BLaER1 treated with 17β-estradiol and CSF1 and Interleukin-3, amounts not matched to agents 10 nM and 100 nM (cell line): ENCODE results near the gene VPS13D.

ENCODE experiments used
- H3K27ac ChIP-seq, 11 experiments: shearing (Covaris generic); formaldehyde crosslinking; 2 replicates each; pipeline ENCODE4 v1.8.1; 2022
- H3K27me3 ChIP-seq, 11 experiments: shearing (Covaris generic); formaldehyde crosslinking; 2 replicates each; pipeline ENCODE4 v1.8.1; 2022
- H3K36me3 ChIP-seq, 11 experiments: shearing (Covaris generic); formaldehyde crosslinking; 2 replicates each; pipeline ENCODE4 v1.8.1; 2022
- H3K4me1 ChIP-seq, 10 experiments: shearing (Covaris generic); formaldehyde crosslinking; 2 replicates each; pipeline ENCODE4 v1.8.1; 2022
- H3K4me2 ChIP-seq, 11 experiments: shearing (Covaris generic); formaldehyde crosslinking; 2 replicates each; pipeline ENCODE4 v1.8.1; 2022
- H3K4me3 ChIP-seq, 10 experiments: shearing (Covaris generic); formaldehyde crosslinking; 2 replicates each; pipeline ENCODE4 v1.8.1; 2022
- H3K9ac ChIP-seq, 11 experiments: shearing (Covaris generic); formaldehyde crosslinking; 2 replicates each; pipeline ENCODE4 v1.8.1; 2022
- H3K9me3 ChIP-seq, 11 experiments: shearing (Covaris generic); formaldehyde crosslinking; replicated peaks in 1 of 11; 2 replicates each; pipeline ENCODE4 v1.8.1; 2022
- H4K20me1 ChIP-seq, 11 experiments: shearing (Covaris generic); formaldehyde crosslinking; 2 replicates each; pipeline ENCODE4 v1.8.1; 2022
- Cebpa-rat ChIP-seq, 11 experiments: shearing (Covaris generic); IDR thresholded peaks; 2 replicates each; pipeline ENCODE4 v1.8.1; 2022

Gene VPS13D, protein sequence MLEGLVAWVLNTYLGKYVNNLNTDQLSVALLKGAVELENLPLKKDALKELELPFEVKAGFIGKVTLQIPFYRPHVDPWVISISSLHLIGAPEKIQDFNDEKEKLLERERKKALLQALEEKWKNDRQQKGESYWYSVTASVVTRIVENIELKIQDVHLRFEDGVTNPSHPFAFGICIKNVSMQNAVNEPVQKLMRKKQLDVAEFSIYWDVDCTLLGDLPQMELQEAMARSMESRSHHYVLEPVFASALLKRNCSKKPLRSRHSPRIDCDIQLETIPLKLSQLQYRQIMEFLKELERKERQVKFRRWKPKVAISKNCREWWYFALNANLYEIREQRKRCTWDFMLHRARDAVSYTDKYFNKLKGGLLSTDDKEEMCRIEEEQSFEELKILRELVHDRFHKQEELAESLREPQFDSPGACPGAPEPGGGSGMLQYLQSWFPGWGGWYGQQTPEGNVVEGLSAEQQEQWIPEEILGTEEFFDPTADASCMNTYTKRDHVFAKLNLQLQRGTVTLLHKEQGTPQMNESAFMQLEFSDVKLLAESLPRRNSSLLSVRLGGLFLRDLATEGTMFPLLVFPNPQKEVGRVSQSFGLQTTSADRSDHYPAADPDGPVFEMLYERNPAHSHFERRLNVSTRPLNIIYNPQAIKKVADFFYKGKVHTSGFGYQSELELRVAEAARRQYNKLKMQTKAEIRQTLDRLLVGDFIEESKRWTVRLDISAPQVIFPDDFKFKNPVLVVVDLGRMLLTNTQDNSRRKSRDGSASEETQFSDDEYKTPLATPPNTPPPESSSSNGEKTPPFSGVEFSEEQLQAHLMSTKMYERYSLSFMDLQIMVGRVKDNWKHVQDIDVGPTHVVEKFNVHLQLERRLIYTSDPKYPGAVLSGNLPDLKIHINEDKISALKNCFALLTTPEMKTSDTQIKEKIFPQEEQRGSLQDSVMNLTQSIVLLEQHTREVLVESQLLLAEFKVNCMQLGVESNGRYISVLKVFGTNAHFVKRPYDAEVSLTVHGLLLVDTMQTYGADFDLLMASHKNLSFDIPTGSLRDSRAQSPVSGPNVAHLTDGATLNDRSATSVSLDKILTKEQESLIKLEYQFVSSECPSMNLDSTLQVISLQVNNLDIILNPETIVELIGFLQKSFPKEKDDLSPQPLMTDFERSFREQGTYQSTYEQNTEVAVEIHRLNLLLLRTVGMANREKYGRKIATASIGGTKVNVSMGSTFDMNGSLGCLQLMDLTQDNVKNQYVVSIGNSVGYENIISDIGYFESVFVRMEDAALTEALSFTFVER (N-terminal part only)

DNA sequence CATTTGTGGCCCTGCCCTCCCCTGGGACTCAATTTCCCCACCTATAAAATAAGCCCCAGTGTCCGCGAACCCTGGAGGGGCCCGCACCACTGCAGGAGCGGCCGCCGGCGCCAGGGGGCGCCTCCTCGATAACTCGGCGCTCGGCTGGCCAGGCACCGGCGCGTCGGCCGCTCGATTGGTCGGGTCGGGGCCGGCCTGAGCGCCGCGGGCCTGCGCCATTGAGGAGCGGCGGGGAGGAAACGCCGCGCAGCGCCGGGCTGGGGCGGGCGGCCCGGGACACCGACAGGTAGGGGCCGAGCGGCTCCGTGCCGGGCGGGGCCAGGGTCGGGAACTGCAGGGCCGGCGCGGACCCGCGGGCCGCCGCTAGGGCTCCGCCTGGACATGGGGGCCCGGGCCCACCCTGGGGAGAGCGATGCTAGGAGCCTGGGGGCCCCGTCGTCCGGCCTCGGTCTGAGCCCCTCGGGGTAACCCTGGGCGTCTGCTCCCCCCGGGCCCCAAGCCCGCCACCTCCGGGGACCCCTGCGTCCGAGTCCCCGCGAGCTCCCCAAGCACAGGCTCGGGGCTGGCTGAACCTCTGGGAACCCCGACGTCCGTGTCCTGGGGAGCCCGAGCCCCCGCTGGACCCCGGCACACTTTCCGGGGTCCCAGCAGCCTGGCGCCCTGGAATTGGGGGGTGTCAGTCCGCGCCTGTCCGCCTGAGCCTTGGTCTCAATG lies at the start of gene VPS13D:
Gene VPS13D (plus strand): TSS at position 196 of the 714 bp plus-strand sequence. CDS start 4,237 bp downstream, outside the sequence.
- Histone ChIP-seq H3K4me2 (peak within 1 kb of the TSS; percentile 91 to 100 (median 98)), H3K4me3 (peak within 1 kb of the TSS; percentile 91 to 100 (median 98)), H3K9me3 (no peaks in the 10 kb centered on the region), H3K9ac (peak within 1 kb of the TSS; percentile 91 to 98 (median 95)), H3K27me3 (no peaks in the 10 kb centered on the region), H3K36me3 (peaks cover 6 to 20% (median 10%) of the 10 kb centered on the region in 11 experiments; a peak in 20 of 22 replicates), H3K4me1 (peaks cover 8 to 16% (median 12%) of the 10 kb centered on the region in 10 experiments), H3K27ac (peak within 1 kb of the TSS; percentile 83 to 91 (median 88)), H4K20me1 (peaks cover 3 to 49% (median 27%) of the 10 kb centered on the region in 11 experiments; a peak in 19 of 22 replicates)
- TF ChIP-seq Cebpa-rat (IDR thresholded peaks at IDR 0.05) = no peak

DNA sequence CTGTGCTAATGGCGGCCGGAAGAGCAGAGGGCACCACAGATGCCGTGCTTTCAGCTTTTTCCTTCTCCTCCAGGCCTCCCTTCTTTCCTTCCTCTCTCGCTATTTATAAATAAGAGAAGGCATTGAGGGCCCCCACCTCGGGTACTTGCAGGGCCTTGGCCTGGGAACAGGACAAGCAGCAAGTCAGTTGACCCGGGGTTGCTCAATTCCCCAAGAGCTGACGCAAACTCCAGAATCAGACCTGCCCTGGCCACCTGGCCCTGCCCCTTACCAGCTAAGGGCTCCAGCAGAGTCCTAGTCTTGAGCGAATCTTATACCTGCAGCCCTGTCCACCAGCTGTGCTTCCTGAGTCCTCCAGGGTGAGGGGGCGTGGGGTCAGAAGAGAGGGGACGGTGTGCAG lies 49.5 kb upstream of the VPS13D start:
- Histone ChIP-seq H3K9me3 (no peaks in the 10 kb centered on the region), H3K27ac (peak overlapping the region; percentile 68 to 81 (median 77)), H3K4me2 (peak overlapping the region; percentile 88 to 100 (median 96)), H3K9ac (peak overlapping the region; percentile 61 to 76 (median 69); a peak in 19 of 22 replicates), H4K20me1 (peaks cover 1 to 97% (median 18%) of the 10 kb centered on the region in 11 experiments; a peak in 17 of 22 replicates), H3K27me3 (no peaks in the 10 kb centered on the region), H3K4me1 (peaks cover 70 to 98% (median 96%) of the 10 kb centered on the region in 10 experiments), H3K36me3 (peaks cover 0 to 88% (median 0%) of the 10 kb centered on the region in 11 experiments; a peak in 8 of 22 replicates), H3K4me3 (peak overlapping the region in 6 of 10 experiments; percentile 29 to 58 (median 40); a peak in 9 of 20 replicates)
- TF ChIP-seq Cebpa-rat (IDR thresholded peaks at IDR 0.05) = peak in 9 of 11 experiments; percentile 24 to 80 (median 41); a peak in 7 of 22 replicates

DNA sequence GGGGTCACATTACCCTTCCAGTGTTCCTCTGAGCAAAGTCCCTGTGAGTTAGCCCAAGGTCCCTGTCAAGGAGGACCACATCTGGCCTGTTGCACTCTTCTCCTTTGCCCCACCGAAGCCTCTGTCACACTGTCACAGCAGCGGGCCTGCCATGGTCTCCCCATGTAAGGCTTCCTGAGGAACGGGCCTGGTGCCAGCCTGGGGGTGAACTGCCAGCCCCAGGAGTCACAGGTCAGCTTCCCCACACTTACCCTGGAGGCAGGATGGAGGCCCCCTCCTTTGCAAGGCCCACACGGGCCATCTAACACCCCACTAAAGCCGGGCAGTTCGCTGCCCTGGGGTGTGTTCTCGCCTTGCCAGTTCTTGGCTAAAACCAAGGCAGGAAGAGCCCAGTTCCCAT lies 48.9 kb upstream of the VPS13D start:
- Histone ChIP-seq H3K4me1 (peaks cover 70 to 98% (median 96%) of the 10 kb centered on the region in 10 experiments), H3K27me3 (no peaks in the 10 kb centered on the region), H3K36me3 (peaks cover 0 to 88% (median 0%) of the 10 kb centered on the region in 11 experiments; a peak in 8 of 22 replicates), H3K4me2 (peak overlapping the region; percentile 88 to 100 (median 96)), H3K9me3 (no peaks in the 10 kb centered on the region), H3K9ac (peak overlapping the region in 10 of 11 experiments; percentile 61 to 76 (median 68); a peak in 18 of 22 replicates), H4K20me1 (peaks cover 0 to 97% (median 18%) of the 10 kb centered on the region in 11 experiments; a peak in 15 of 22 replicates), H3K4me3 (0 out of 20 replicates have a peak overlapping the region, but pooled peaks of 1 of the 10 experiments have one; percentile 58), H3K27ac (peak overlapping the region; percentile 68 to 81 (median 77); a peak in 21 of 22 replicates)
- TF ChIP-seq Cebpa-rat (IDR thresholded peaks at IDR 0.05) = no peak

DNA sequence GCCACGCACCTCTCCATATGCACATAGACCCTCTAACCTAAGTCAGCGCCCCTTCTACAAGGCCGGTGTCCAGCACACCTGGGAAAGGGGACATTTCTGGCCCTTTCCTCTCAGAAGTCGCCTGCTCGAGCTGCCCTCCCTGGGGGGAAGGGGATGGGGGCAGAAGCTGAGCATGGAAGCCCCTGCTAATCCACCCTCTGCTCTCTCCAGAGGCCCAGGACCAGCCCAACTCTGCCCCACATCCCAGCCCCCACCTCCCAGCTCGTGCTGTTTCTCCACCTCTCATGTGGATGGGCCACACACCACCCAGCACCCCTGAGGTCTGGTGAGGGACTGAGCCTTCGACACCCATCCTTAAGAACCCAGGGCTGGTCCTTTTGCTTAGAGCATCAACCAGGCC lies 48.3 kb upstream of the VPS13D start:
- Histone ChIP-seq H3K4me1 (peaks cover 73 to 98% (median 96%) of the 10 kb centered on the region in 10 experiments), H4K20me1 (peaks cover 0 to 97% (median 18%) of the 10 kb centered on the region in 11 experiments; a peak in 15 of 22 replicates), H3K4me2 (peak overlapping the region in 8 of 11 experiments; percentile 88 to 100 (median 98); a peak in 15 of 22 replicates), H3K9me3 (no peaks in the 10 kb centered on the region), H3K4me3 (no peak overlapping the region), H3K9ac (peak overlapping the region in 7 of 11 experiments; percentile 10 to 76 (median 68); a peak in 9 of 22 replicates), H3K27ac (peak overlapping the region in 9 of 11 experiments; percentile 68 to 80 (median 77); a peak in 16 of 22 replicates), H3K36me3 (peaks cover 0 to 88% (median 0%) of the 10 kb centered on the region in 11 experiments; a peak in 8 of 22 replicates), H3K27me3 (no peaks in the 10 kb centered on the region)
- no peak for TF ChIP-seq Cebpa-rat (IDR thresholded peaks at IDR 0.05)

DNA sequence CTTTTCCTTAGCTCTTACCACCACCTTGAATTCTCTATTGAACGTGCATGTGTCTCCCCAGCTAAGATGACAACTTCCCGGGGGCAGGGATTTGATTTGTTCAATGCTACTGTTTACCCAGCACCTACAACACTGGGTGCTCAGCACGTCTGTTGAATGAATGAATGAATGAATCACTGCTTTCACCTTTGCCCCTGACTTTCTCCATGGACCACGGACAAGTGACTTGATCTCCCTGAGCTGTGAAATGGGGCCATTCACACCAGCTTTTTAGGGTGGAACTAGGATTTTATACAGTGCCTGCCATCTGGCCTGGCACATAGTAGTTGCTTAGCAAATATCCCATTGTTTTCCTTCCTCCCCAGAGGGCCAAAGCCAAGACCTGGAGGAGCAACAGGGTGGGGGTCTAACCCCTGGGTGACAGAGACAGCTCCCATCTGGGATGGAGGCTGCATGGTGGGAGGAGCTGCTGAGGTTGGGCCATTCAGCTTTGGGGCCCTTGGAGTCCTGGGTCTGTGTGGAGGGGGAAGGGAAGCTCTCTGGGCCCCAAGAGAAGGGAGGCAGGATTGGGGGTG lies 47.3 kb upstream of the VPS13D start:
- peak overlapping the region in 9 of 11 experiments; percentile 68 to 80 (median 77); a peak in 14 of 22 replicates for H3K27ac ChIP-seq

DNA sequence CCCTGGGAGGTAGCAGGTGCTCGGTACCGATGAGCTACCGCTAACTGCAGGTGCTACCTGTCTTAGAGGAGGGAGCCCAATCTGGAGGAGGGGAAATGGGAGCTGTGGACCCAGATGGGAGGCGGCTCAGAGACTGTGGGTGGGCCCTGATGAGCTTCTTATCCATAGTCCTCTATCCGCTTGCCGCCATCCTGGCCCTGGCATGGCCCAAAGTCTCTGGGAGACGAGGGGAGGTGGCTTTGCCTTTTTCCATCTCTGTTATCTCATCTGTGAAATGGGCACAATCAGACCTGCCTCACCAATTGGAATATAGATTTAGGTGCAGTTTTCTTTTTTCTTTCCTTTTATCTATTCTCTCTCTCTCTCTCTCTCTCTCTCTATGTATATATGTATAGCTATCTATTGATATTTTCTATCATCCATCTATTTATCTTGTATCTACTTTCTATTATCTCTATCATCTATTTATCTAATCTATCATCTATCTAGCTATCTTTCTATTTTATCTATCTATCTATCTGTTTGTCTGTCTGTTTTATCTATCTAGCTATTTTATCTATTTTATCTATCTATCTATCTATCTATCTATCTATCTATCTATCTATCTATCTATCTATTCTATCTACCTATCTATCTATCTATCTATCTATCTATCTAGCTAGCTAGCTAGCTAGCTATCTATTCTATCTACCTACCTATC lies 46.6 kb upstream of the VPS13D start:
- TF ChIP-seq Cebpa-rat (IDR thresholded peaks at IDR 0.05) = no peak
- peaks cover 61 to 98% (median 91%) of the 10 kb centered on the region in 10 experiments for H3K4me1 ChIP-seq
- peaks cover 0 to 97% (median 12%) of the 10 kb centered on the region in 11 experiments; a peak in 15 of 22 replicates for H4K20me1 ChIP-seq
- H3K27me3 ChIP-seq = no peaks in the 10 kb centered on the region
- H3K9me3 ChIP-seq = no peaks in the 10 kb centered on the region
- peak overlapping the region in 8 of 11 experiments; percentile 25 to 98 (median 85); a peak in 14 of 22 replicates for H3K27ac ChIP-seq
- peak overlapping the region in 1 of 10 experiments; percentile 18; a peak in 1 of 20 replicates for H3K4me3 ChIP-seq
- H3K9ac ChIP-seq = peak overlapping the region in 6 of 11 experiments; percentile 1 to 76 (median 58); a peak in 9 of 22 replicates
- peaks cover 0 to 88% (median 0%) of the 10 kb centered on the region in 11 experiments; a peak in 8 of 22 replicates for H3K36me3 ChIP-seq
- peak overlapping the region in 9 of 11 experiments; percentile 12 to 100 (median 99); a peak in 15 of 22 replicates for H3K4me2 ChIP-seq

More for the DNA sequence above, 47.3 kb upstream of the VPS13D start:
- H3K4me2 ChIP-seq = peak overlapping the region in 9 of 11 experiments; percentile 12 to 100 (median 97); a peak in 15 of 22 replicates
- no peaks in the 10 kb centered on the region for H3K27me3 ChIP-seq
- no peaks in the 10 kb centered on the region for H3K9me3 ChIP-seq
- H3K36me3 ChIP-seq = peaks cover 0 to 88% (median 0%) of the 10 kb centered on the region in 11 experiments; a peak in 9 of 22 replicates
- H3K4me3 ChIP-seq = peak overlapping the region in 1 of 10 experiments; percentile 18; a peak in 1 of 20 replicates
- no peak for TF ChIP-seq Cebpa-rat (IDR thresholded peaks at IDR 0.05)
- peaks cover 0 to 97% (median 18%) of the 10 kb centered on the region in 11 experiments; a peak in 15 of 22 replicates for H4K20me1 ChIP-seq
- H3K9ac ChIP-seq = peak overlapping the region in 6 of 11 experiments; percentile 1 to 76 (median 58); a peak in 9 of 22 replicates
- peaks cover 68 to 98% (median 94%) of the 10 kb centered on the region in 10 experiments for H3K4me1 ChIP-seq
